ENCODE data around the gene TMPRSS11D. TPM values are rescaled to one million over a fixed set of nuclear protein-coding genes. Genes with fewer than 3 reads are reported as not detected.

The TMPRSS11D gene
- total and polyA plus RNA-seq, 2 donors (not counting 3 experiments of a cell fraction or from before 2014, with no cell fraction given): 0.03 TPM; not detected in 1

GRCh38 chr4:67787311-67787710 lies 96.5 kb downstream of the TMPRSS11D start:
- POLR2A ChIA-PET: no interaction called here
- Histone ChIP-seq H3K9me3 (replicated peaks; ENCODE audit: control insufficient read depth, insufficient read depth, low read length) (no peaks in the 10 kb centered on the region), H3K27me3 (ENCODE audit: control insufficient read depth in 2 of 2, insufficient read depth in 2 of 2, low read length in 2 of 2) (no peaks in the 10 kb centered on the region), H3K4me1 (ENCODE audit: control insufficient read depth, extremely low read depth, insufficient read depth, low read length) (no peaks in the 10 kb centered on the region), H3K4me2 (ENCODE audit: insufficient read depth, low read length) (no peak overlapping the region), H3K36me3 (ENCODE audit: control insufficient read depth in 2 of 2, extremely low read depth in 1 of 2, insufficient read depth in 2 of 2, low read length in 2 of 2) (no peaks in the 10 kb centered on the region), H4K20me1 (replicated peaks; ENCODE audit: control insufficient read depth, extremely low read depth, insufficient read depth, low read length) (no peaks in the 10 kb centered on the region), H3K79me2 (ENCODE audit: control insufficient read depth, insufficient read depth, low read length) (no peaks in the 10 kb centered on the region), H3K9me1 (replicated peaks; ENCODE audit: control insufficient read depth, extremely low read depth, insufficient read depth, low read length) (no peaks in the 10 kb centered on the region), H3K9ac (replicated peaks; ENCODE audit: extremely low read depth, insufficient read depth, low read length) (no peak overlapping the region), H2AFZ (ENCODE audit: low read depth, low read length) (no peak overlapping the region), H3K4me3 (replicated peaks in 1 of 3; ENCODE audit: insufficient read depth in 1 of 3, low read depth in 1 of 3, low read length in 3 of 3) (no peak overlapping the region), H3K27ac (ENCODE audit: insufficient read depth, low read depth, low read length) (no peak overlapping the region)
- TF ChIP-seq FOS (IDR thresholded peaks at IDR 0.05; ENCODE audit: borderline replicate concordance, insufficient read depth, low read length) (no peak), POLR2AphosphoS5 (IDR thresholded peaks at IDR 0.05; ENCODE audit: insufficient read depth, low read depth, low read length) (no peak), GATA2 (IDR thresholded peaks at IDR 0.05; ENCODE audit: insufficient read depth, insufficient read length, low read depth, low read length) (no peak), MAX (IDR thresholded peaks at IDR 0.05; ENCODE audit: insufficient read depth, insufficient read length) (no peak), JUN (IDR thresholded peaks at IDR 0.05; ENCODE audit: borderline replicate concordance, insufficient read depth, insufficient read length, low read depth) (no peak), CTCF (IDR thresholded peaks at IDR 0.05; ENCODE audit: extremely low read depth in 1 of 2, insufficient read depth in 1 of 2, low read depth in 1 of 2, low read length in 2 of 2) (no peak), EZH2 (IDR thresholded peaks at IDR 0.05; ENCODE audit: borderline replicate concordance, low read depth, low read length, severe bottlenecking) (no peak), MYC (IDR thresholded peaks at IDR 0.05; ENCODE audit: low read depth, low read length) (no peak), POLR2A (IDR thresholded peaks at IDR 0.05; ENCODE audit: low read depth, low read length) (no peak)
- intact Hi-C loops (cut with micrococcal nuclease): no loop called here
- FAIRE-seq (no peak), DNase-seq (ENCODE audit: low read depth, low spot score) (no peak)
- CTCF ChIA-PET: interaction anchor here (1.1 kb wide), 1 partner anchor 41 kb away, joined by 4 read pairs; no protein-coding TSS in a partner anchor
- no TSS peak for BruUV-seq (replicated peaks)
- dilution Hi-C loops (cut with MboI; ENCODE audit: extremely low pct_ligation_motif_present, low sequenced_read_pairs): no loop called here

Measured in endothelial cell of umbilical vein (primary cell).